GM23338 (cell line): ENCODE data around the gene DUSP7. TPM values are rescaled to one million over a fixed set of nuclear protein-coding genes. Genes with fewer than 3 reads are reported as not detected.

ENCODE experiments used
- ATAC-seq: fragments of 200-7000 bp; cut with Tn5 transposase; 3 replicates; pipeline ENCODE4 v1.9.1; 2020
- DNase-seq: peaks from one replicate; pipeline ENCODE4 v3.0.0-alpha.2; 2015; ENCODE audit warnings: low spot score
- H2AFZ ChIP-seq: fragments of 200-600 bp; sonication (generic); 2 replicates; pipeline ENCODE4 v1.8.0; 2016; ENCODE audit warnings: antibody characterized with exemption, mild to moderate bottlenecking, moderate library complexity
- H3F3A ChIP-seq: fragments of 200-600 bp; sonication (generic); replicated peaks from 2 replicates; pipeline ENCODE4 v1.8.0; 2017; ENCODE audit warnings: antibody characterized with exemption, mixed run types, low read depth
- H3K27ac ChIP-seq: fragments of 200-600 bp; sonication (generic); 2 replicates; pipeline ENCODE4 v1.6.1; 2016; ENCODE audit warnings: low read depth
- H3K27me3 ChIP-seq: fragments of 200-600 bp; sonication (generic); 2 replicates; pipeline ENCODE4 v1.8.0; 2016; ENCODE audit warnings: mild to moderate bottlenecking, mixed run types, moderate library complexity; ENCODE audit not compliant: insufficient read depth
- H3K36me3 ChIP-seq: fragments of 200-600 bp; sonication (generic); 2 replicates; pipeline ENCODE4 v1.8.0; 2016; ENCODE audit warnings: mild to moderate bottlenecking; ENCODE audit not compliant: insufficient read depth
- H3K4me1 ChIP-seq: fragments of 200-600 bp; sonication (generic); 2 replicates; pipeline ENCODE4 v1.8.0; 2016; ENCODE audit warnings: mild to moderate bottlenecking, moderate library complexity; ENCODE audit not compliant: insufficient read depth
- H3K4me2 ChIP-seq: fragments of 200-600 bp; sonication (generic); 2 replicates; pipeline ENCODE4 v1.7.1; 2017; ENCODE audit warnings: mixed run types
- H3K4me3 ChIP-seq: fragments of 200-600 bp; sonication (generic); 2 replicates; pipeline ENCODE4 v1.6.1; 2016; ENCODE audit warnings: mixed run types
- H3K79me2 ChIP-seq: fragments of 200-600 bp; sonication (generic); replicated peaks from 2 replicates; pipeline ENCODE4 v1.8.0; 2017; ENCODE audit warnings: mild to moderate bottlenecking; ENCODE audit not compliant: insufficient read depth
- H3K9me2 ChIP-seq: fragments of 200-600 bp; sonication (generic); 2 replicates; pipeline ENCODE4 v1.8.0; 2017; ENCODE audit not compliant: insufficient read depth
- H4K20me1 ChIP-seq: fragments of 200-600 bp; sonication (generic); replicated peaks from 2 replicates; pipeline ENCODE4 v1.8.0; 2017; ENCODE audit warnings: mild to moderate bottlenecking; ENCODE audit not compliant: insufficient read depth
- H3K27ac Mint-ChIP-seq: 2 replicates; pipeline ENCODE4 v1.8.0; 2020; ENCODE audit warnings: inconsistent platforms, mild to moderate bottlenecking, moderate library complexity, mixed read lengths
- H3K27me3 Mint-ChIP-seq: 3 replicates; pipeline ENCODE4 v1.8.0; 2022; ENCODE audit warnings: low read depth, mild to moderate bottlenecking, moderate library complexity, mixed read lengths, inconsistent platforms; ENCODE audit not compliant: insufficient read depth, poor library complexity
- H3K36me3 Mint-ChIP-seq: 3 replicates; pipeline ENCODE4 v1.8.0; 2021; ENCODE audit warnings: low read depth, mild to moderate bottlenecking, inconsistent platforms, moderate library complexity, mixed read lengths
- H3K4me1 Mint-ChIP-seq: 3 replicates; pipeline ENCODE4 v1.8.0; 2020; ENCODE audit warnings: mild to moderate bottlenecking, inconsistent platforms, mixed read lengths
- H3K4me3 Mint-ChIP-seq: 3 replicates; pipeline ENCODE4 v1.8.0; 2021; ENCODE audit warnings: moderate library complexity, mild to moderate bottlenecking, inconsistent platforms, mixed read lengths
- H3K9me3 Mint-ChIP-seq: 3 replicates; pipeline ENCODE4 v1.8.0; 2020; ENCODE audit warnings: moderate library complexity, mild to moderate bottlenecking, inconsistent platforms, mixed read lengths
- CREB1 ChIP-seq: fragments of 250-450 bp; sonication (Bioruptor Pico); IDR thresholded peaks from 2 replicates; pipeline ENCODE4 v1.5.0; 2020; ENCODE audit warnings: low read depth, mild to moderate bottlenecking, moderate library complexity
- CTCF ChIP-seq, 2 experiments: fragments of 200-600 bp in 1 of 2; sonication (generic) in 1 of 2; conservative IDR thresholded peaks; 2 replicates each; pipeline versions ENCODE4 v1.5.1 to v1.6.1; 2016 to 2017; ENCODE audit warnings: antibody characterized with exemption in 2 of 2, low read depth in 2 of 2, mild to moderate bottlenecking in 2 of 2, moderate library complexity in 1 of 2
- ETS1 ChIP-seq: IDR thresholded peaks from 2 replicates; pipeline ENCODE4 v1.6.1; 2016; ENCODE audit warnings: antibody characterized with exemption
- EZH2 ChIP-seq: fragments of 200-600 bp; sonication (generic); IDR thresholded peaks from one replicate; pipeline ENCODE4 v1.8.0; 2017; ENCODE audit warnings: antibody characterized with exemption, mild to moderate bottlenecking, low read depth; ENCODE audit not compliant: unreplicated experiment
- EZH2phosphoT487 ChIP-seq: fragments of 200-600 bp; sonication (generic); IDR thresholded peaks from one replicate; pipeline ENCODE4 v1.8.1; 2018; ENCODE audit warnings: antibody characterized with exemption; ENCODE audit not compliant: unreplicated experiment
- JUNB ChIP-seq: IDR thresholded peaks from one replicate; pipeline ENCODE4 v1.6.1; 2016; ENCODE audit warnings: antibody characterized with exemption; ENCODE audit not compliant: unreplicated experiment
- NANOG ChIP-seq: IDR thresholded peaks from 2 replicates; pipeline ENCODE4 v1.6.1; 2016; ENCODE audit warnings: antibody characterized with exemption, borderline replicate concordance
- POLR2AphosphoS5 ChIP-seq: IDR thresholded peaks from 2 replicates; pipeline ENCODE4 v1.6.1; 2016; ENCODE audit warnings: antibody characterized with exemption, low read depth
- REST ChIP-seq: IDR thresholded peaks from one replicate; pipeline ENCODE4 v1.6.1; 2018; ENCODE audit warnings: antibody characterized with exemption; ENCODE audit not compliant: unreplicated experiment
- STAT1 ChIP-seq: IDR thresholded peaks from one replicate; pipeline ENCODE4 v1.6.1; 2016; ENCODE audit warnings: antibody characterized with exemption; ENCODE audit not compliant: unreplicated experiment
- ZNF114 ChIP-seq: fragments of 250-450 bp; sonication (Bioruptor Pico); IDR thresholded peaks from 2 replicates; pipeline ENCODE4 v1.5.0; 2020; ENCODE audit warnings: mild to moderate bottlenecking, moderate library complexity
- ZNF331 ChIP-seq: fragments of 250-450 bp; sonication (Bioruptor Pico); IDR thresholded peaks from 2 replicates; pipeline ENCODE4 v1.5.0; 2020; ENCODE audit warnings: low read depth, mild to moderate bottlenecking, moderate library complexity
- ZNF462 ChIP-seq: fragments of 250-450 bp; sonication (Bioruptor Pico); IDR thresholded peaks from 2 replicates; pipeline ENCODE4 v1.5.0; 2020; ENCODE audit warnings: mild to moderate bottlenecking, moderate library complexity
- long read RNA-seq: library from polyadenylated mRNA; unstranded; transcript quantifications from one replicate; pipeline ENCODE4 v2.0.0, GENCODE V29; 2020; ENCODE audit not compliant: unreplicated experiment
- polyA plus RNA-seq: library from polyadenylated mRNA; unstranded; fragments of >200 nt; fragmentation: Nextera tagmentation; extraction: Ambion mirVana; gene quantifications from 2 replicates; pipeline ENCODE4 v1.2.1, GENCODE V29; 2016
- total RNA-seq: library from RNA; depleted of rRNA; stranded (reverse); fragments of >200 nt; shearing (Covaris generic); gene quantifications from 2 replicates; pipeline ENCODE4 v1.2.3, GENCODE V29; 2014; rRNA removed

The DUSP7 gene
- 14.7 and 15.8 TPM in 2 replicates for total RNA-seq
- polyA plus RNA-seq: 5.6 and 5.9 TPM in 2 replicates
- long read RNA-seq, partial matches to known transcripts: 1 of 1 reads
- long read RNA-seq, other reads (novel, unspliced or antisense): 0 of 1 reads

GRCh38 chr3:52056521-52056967, at the start of gene DUSP7:
Gene DUSP7, minus strand, starts transcription at chr3:52056571. Its CDS starts 205 bp downstream, at chr3:52056366.
- Mint-ChIP-seq H3K9me3 (no peaks in the 10 kb centered on the region), H3K4me1 (peaks cover 24% of the 10 kb centered on the region), H3K4me3 (peak within 1 kb of the TSS; percentile 84), H3K27me3 (peaks cover 9% of the 10 kb centered on the region), H3K27ac (peak within 1 kb of the TSS; percentile 80), H3K36me3 (peaks cover 18% of the 10 kb centered on the region)
- Histone ChIP-seq H3K27me3 (peaks cover 14% of the 10 kb centered on the region; the same call in 1 of the 2 replicates), H3K79me2 (peaks cover 11% of the 10 kb centered on the region), H3K4me3 (peak within 1 kb of the TSS; percentile 92), H4K20me1 (no peaks in the 10 kb centered on the region), H3K9me2 (no peaks in the 10 kb centered on the region), H3K36me3 (no peaks in the 10 kb centered on the region), H3K27ac (no peak within 1 kb of the TSS), H3K4me1 (peaks cover 19% of the 10 kb centered on the region), H2AFZ (peak within 1 kb of the TSS; percentile 93), H3K4me2 (peak within 1 kb of the TSS; percentile 98), H3F3A (0 out of 2 replicates have a peak, but pooled peaks cover 13% of the 10 kb centered on the region)
- DNase-seq (peak; percentile 72), ATAC-seq (peak; percentile 8)
- no peak for TF ChIP-seq REST
- TF ChIP-seq CREB1 (CRISPR knock-in tag): no peak
- no peak for TF ChIP-seq ZNF331
- TF ChIP-seq ZNF114 (CRISPR knock-in tag): no peak
- TF ChIP-seq STAT1: no peak
- TF ChIP-seq POLR2AphosphoS5: no peak
- no peak for TF ChIP-seq NANOG
- TF ChIP-seq JUNB: no peak
- TF ChIP-seq ETS1: no peak
- TF ChIP-seq ZNF462 (CRISPR knock-in tag): no peak
- no peak for TF ChIP-seq CTCF (conservative IDR thresholded peaks at IDR 0.05; ENCODE audit: low read depth in 2 of 2)
- TF ChIP-seq EZH2: no peak
- TF ChIP-seq EZH2phosphoT487: no peak
